Suprapubic skin (tissue), 4 donors: Measurements from ENCODE around the gene PALMD. TPM values are rescaled to one million over a fixed set of nuclear protein-coding genes. Genes with fewer than 3 reads are reported as not detected.
A peak's percentile ranks its signal among the peaks of the same experiment; 100 is the strongest.

Source experiments
- DNase-seq, 2 donors: peaks; one replicate each; pipeline ENCODE4 v3.0.0-alpha.2; 2019; ENCODE audit warnings: low spot score in 2 of 2
- H3K27ac ChIP-seq: fragments of 200-600 bp; sonication (generic); one replicate; pipeline ENCODE4 v1.5.1; 2019
- H3K27me3 ChIP-seq: fragments of 200-600 bp; sonication (generic); one replicate; pipeline ENCODE4 v1.5.1; 2019
- H3K36me3 ChIP-seq: fragments of 200-600 bp; sonication (generic); one replicate; pipeline ENCODE4 v1.5.1; 2019
- H3K4me1 ChIP-seq: fragments of 200-600 bp; sonication (generic); one replicate; pipeline ENCODE4 v1.5.1; 2019
- H3K4me3 ChIP-seq: fragments of 200-600 bp; sonication (generic); one replicate; pipeline ENCODE4 v1.5.1; 2019; ENCODE audit warnings: mild to moderate bottlenecking
- H3K9me3 ChIP-seq: fragments of 200-600 bp; sonication (generic); one replicate; pipeline ENCODE4 v1.5.1; 2019
- EP300 ChIP-seq: sonication (generic); formaldehyde crosslinking; IDR thresholded peaks from one replicate; pipeline ENCODE4 v1.6.1; 2017; ENCODE audit warnings: antibody characterized with exemption
- POLR2A ChIP-seq, 2 donors: fragments of 450-650 bp; IDR thresholded peaks; one replicate each; pipeline ENCODE4 v1.6.1; 2017; ENCODE audit warnings: antibody characterized with exemption in 2 of 2, mild to moderate bottlenecking in 2 of 2, moderate library complexity in 2 of 2
- POLR2AphosphoS5 ChIP-seq, 3 donors: sonication (generic); formaldehyde crosslinking; IDR thresholded peaks; one replicate each; pipeline ENCODE4 v1.6.1; 2017; ENCODE audit warnings: antibody characterized with exemption in 3 of 3
- WGBS: methylation state at CpG from one replicate; pipeline ENCODE4 v1.1.5; 2018; 5-methylcytosine and 5-hydroxymethylcytosine counted together
- total RNA-seq, 4 donors: library from RNA; depleted of rRNA; stranded (reverse); fragments of >200 nt; gene quantifications; one replicate each; pipeline ENCODE4 v1.1.0, GENCODE V29; 2016
- TF ChIP-seq, protein P1 (sequence below), 2 donors: fragments of 200-600 bp in 1 of 2; fragments of 450-650 bp in 1 of 2; sonication (generic) in 1 of 2; IDR thresholded peaks; one replicate each; pipeline ENCODE4 v1.5.1; 2016 to 2019; ENCODE audit warnings: antibody characterized with exemption in 2 of 2, mild to moderate bottlenecking in 1 of 2, moderate library complexity in 1 of 2

The PALMD gene
- total RNA-seq, 4 donors from 2014 or later: 111 to 183 (median 138) TPM

DNA sequence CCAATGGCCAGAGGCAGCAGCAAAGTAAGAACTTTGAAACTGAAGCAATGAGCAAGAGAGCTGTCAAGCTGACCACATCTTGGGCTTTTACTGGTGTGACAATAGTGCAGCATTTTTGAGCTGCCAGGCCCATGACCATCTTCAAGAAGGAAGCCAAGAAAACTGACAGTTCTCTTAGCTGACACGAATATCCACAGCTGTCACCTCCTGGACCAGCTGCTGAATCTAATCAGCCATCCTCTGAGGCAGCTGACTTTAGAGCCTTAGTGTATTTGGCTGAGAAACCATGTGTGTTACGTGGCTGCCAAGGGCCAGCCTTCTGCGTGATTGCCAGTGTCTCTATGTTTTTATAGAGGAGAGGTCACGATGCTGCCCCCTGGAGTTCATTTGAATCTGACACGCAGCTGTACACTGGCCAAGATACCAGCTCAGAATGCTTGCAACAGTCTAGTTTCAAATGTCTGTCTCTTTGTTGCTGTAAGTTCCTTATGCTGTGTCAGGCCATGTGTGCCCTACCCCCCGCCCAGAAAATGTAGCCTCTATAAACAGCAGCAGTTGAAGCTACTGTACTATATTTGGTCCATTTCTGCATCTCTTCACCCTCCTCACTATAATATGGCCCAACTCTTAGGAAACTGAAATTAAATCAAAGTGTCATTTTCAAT lies 39.7 kb downstream of the PALMD start:
- Histone ChIP-seq H3K9me3 (no peaks in the 10 kb centered on the region), H3K36me3 (peaks cover 24% of the 10 kb centered on the region), H3K4me1 (peaks cover 19% of the 10 kb centered on the region), H3K27me3 (no peaks in the 10 kb centered on the region), H3K4me3 (no peak overlapping the region), H3K27ac (peak overlapping the region; percentile 60)
- TF ChIP-seq POLR2A (IDR thresholded peaks at IDR 0.05) (no peak), POLR2AphosphoS5 (IDR thresholded peaks at IDR 0.05) (peak in 2 of 3 donors; percentile 48 to 81), EP300 (no peak)
- TF ChIP-seq, protein P1, sequence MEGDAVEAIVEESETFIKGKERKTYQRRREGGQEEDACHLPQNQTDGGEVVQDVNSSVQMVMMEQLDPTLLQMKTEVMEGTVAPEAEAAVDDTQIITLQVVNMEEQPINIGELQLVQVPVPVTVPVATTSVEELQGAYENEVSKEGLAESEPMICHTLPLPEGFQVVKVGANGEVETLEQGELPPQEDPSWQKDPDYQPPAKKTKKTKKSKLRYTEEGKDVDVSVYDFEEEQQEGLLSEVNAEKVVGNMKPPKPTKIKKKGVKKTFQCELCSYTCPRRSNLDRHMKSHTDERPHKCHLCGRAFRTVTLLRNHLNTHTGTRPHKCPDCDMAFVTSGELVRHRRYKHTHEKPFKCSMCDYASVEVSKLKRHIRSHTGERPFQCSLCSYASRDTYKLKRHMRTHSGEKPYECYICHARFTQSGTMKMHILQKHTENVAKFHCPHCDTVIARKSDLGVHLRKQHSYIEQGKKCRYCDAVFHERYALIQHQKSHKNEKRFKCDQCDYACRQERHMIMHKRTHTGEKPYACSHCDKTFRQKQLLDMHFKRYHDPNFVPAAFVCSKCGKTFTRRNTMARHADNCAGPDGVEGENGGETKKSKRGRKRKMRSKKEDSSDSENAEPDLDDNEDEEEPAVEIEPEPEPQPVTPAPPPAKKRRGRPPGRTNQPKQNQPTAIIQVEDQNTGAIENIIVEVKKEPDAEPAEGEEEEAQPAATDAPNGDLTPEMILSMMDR (IDR thresholded peaks at IDR 0.05): peak; percentile 34 to 57
- WGBS: 12% methylated on average over 6 of the region's 6 CpGs
- DNase-seq: peak; percentile 91 to 92

DNA sequence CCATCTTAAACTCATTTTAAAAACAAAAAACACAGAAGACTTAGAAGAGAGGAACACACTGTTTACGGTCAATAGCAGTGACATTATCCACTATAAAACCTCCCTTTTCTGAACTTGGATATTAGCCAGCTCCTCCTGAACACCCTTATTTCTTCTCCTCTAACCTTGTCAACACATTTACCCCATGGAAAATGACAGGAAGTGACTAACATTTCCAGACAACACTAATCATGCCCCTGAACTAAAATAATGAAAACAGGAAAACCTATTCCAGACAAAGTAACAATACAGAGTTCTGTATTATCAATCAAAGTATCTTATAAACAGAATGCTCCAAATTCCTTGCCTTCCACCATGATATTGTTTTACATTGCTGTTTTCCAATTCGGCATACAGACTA lies 45.3 kb downstream of the PALMD start:
- peaks cover 33% of the 10 kb centered on the region for H3K36me3 ChIP-seq
- TF ChIP-seq EP300 (no peak), POLR2AphosphoS5 (IDR thresholded peaks at IDR 0.05) (no peak), POLR2A (IDR thresholded peaks at IDR 0.05) (no peak)
- TF ChIP-seq, protein P1 (IDR thresholded peaks at IDR 0.05): no peak
- DNase-seq: no peak
- 83% methylated on average over 2 of the region's 2 CpGs for WGBS
- no peak overlapping the region for H3K27ac ChIP-seq
- no peaks in the 10 kb centered on the region for H3K27me3 ChIP-seq
- H3K4me3 ChIP-seq: no peak overlapping the region
- H3K4me1 ChIP-seq: no peaks in the 10 kb centered on the region
- no peaks in the 10 kb centered on the region for H3K9me3 ChIP-seq

DNA sequence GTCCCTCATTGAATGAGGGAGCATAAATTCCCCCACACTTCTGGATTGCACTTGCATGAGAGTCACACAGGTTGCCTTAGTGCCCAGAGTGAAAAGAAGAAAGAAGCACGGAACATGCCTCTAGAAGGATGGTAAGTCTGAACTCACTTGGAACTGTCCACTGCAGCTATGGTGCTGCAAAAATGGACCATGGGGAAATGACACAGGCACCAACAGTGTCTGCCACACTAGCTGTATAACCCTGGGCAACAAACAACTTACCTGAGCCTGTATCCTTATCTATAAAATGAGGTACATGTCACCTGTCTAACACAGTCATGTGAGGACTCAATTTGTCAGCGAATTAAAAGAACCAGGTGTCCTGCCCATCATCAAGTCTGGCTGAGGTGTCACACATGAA lies 50.7 kb downstream of the PALMD start:
- no peak for TF ChIP-seq POLR2AphosphoS5 (IDR thresholded peaks at IDR 0.05)
- no peak for TF ChIP-seq POLR2A (IDR thresholded peaks at IDR 0.05)
- no peak for TF ChIP-seq EP300
- TF ChIP-seq, protein P1 (IDR thresholded peaks at IDR 0.05): no peak
- Histone ChIP-seq H3K9me3 (no peaks in the 10 kb centered on the region), H3K36me3 (peaks cover 11% of the 10 kb centered on the region), H3K4me1 (no peaks in the 10 kb centered on the region), H3K27ac (no peak overlapping the region), H3K4me3 (no peak overlapping the region), H3K27me3 (no peaks in the 10 kb centered on the region)
- no peak for DNase-seq
- WGBS: 92% methylated on average over 2 of the region's 2 CpGs

DNA sequence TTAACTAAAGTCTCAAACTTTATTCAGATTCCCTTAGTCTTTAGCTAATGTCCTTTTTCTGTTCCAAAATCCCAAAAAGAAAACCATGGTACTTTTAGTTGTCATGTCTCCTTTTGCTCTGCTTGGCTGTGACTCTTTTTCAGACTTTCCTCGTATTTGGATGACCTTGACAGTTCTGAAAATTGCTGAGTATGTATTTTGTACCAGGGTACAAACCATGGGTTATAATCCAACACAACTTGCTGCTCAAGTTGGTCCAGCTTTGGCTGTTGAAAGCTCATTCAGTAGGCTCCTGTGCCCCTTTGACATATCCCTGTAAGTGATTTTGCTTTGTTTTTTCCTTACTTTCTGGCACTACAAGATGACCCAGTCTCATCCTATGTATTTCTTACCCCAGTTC lies 51.7 kb downstream of the PALMD start:
- no peaks in the 10 kb centered on the region for H3K9me3 ChIP-seq
- H3K36me3 ChIP-seq: peaks cover 11% of the 10 kb centered on the region
- H3K27me3 ChIP-seq: no peaks in the 10 kb centered on the region
- DNase-seq: no peak
- TF ChIP-seq, protein P1 (IDR thresholded peaks at IDR 0.05): no peak
- TF ChIP-seq POLR2AphosphoS5 (IDR thresholded peaks at IDR 0.05) (no peak), EP300 (no peak), POLR2A (IDR thresholded peaks at IDR 0.05) (no peak)
- no peaks in the 10 kb centered on the region for H3K4me1 ChIP-seq
- H3K27ac ChIP-seq: no peak overlapping the region
- 59% methylated on average over 1 of the region's 1 CpG for WGBS
- H3K4me3 ChIP-seq: no peak overlapping the region

DNA sequence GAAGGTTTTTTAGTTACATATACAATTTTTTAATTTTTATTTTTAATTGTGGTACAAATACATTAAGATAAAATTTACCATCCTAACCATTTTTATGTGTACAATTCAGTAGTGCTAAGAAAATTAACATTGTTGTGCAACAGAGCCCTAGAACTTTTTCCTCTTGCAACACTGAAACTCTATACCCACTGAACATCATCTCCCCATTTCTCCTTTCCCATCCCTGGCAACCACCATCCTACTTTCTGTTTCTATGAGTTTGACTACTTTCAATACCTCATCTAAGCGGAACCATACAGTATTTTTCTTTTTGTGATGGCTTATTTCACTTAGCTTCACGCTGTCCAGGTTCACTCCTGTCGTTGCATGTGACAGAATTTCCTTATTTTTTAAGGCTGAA lies 54.1 kb downstream of the PALMD start:
- Histone ChIP-seq H3K4me3 (no peak overlapping the region), H3K36me3 (peaks cover 1% of the 10 kb centered on the region), H3K27ac (no peak overlapping the region), H3K4me1 (peaks cover 9% of the 10 kb centered on the region), H3K9me3 (no peaks in the 10 kb centered on the region), H3K27me3 (no peaks in the 10 kb centered on the region)
- no peak for DNase-seq
- 85% methylated on average over 3 of the region's 3 CpGs for WGBS
- TF ChIP-seq POLR2A (IDR thresholded peaks at IDR 0.05) (no peak), EP300 (no peak), POLR2AphosphoS5 (IDR thresholded peaks at IDR 0.05) (no peak)
- TF ChIP-seq, protein P1 (IDR thresholded peaks at IDR 0.05): no peak
